ENCODE data around the gene COL4A2.

Gene COL4A2

GRCh38 chr13:110405597-110406450 lies 98.7 kb downstream of the COL4A2 start:
- DNase-seq, result no peak

DNA sequence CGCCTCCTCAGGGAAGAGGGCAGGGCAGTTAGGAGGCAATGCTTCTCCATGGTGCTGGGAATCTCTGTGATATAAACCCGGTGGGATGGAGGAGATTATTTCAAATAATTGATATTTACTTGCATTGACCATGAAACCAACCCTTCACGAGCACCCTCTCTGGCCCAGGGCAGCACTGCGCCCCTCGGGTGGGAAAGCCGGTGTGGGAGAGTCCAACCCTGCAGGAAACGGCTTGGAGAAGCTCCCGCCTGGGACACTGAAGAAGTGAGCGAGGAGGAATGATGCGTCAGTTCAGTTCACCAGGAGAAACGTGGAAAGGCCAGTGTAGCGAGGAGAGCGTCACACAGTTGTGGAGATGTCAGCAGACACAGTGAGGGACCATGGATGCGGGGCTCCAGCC lies 99.9 kb downstream of the COL4A2 start:
- no peak for DNase-seq

DNA sequence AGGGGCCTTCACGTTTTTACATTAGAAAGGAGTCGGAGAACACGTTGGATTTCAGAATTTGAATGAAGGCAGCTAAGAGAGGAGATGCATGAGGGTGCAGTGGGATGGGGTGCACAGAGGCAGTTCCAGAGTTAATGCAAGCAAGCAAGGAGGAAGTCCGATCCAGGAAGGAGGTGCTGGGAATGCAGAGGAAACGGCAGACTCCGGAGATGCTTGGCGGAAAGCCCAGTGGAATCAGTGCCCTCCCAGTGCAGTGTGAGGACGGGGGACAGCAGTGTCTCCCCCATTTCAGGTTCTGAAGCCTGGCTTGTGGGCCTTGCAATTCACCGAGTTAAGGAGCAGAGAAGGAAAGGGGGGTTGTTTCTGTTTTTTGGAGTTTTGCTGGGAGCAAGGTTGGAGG lies 100.4 kb downstream of the COL4A2 start:
- no peak for DNase-seq

- no peak for DNase-seq
Measured at GRCh38 chr13:110408286-110408685, 101.2 kb downstream of the COL4A2 start.

- DNase-seq, result no peak
Measured at GRCh38 chr13:110409581-110409992, 102.5 kb downstream of the COL4A2 start.

DNA sequence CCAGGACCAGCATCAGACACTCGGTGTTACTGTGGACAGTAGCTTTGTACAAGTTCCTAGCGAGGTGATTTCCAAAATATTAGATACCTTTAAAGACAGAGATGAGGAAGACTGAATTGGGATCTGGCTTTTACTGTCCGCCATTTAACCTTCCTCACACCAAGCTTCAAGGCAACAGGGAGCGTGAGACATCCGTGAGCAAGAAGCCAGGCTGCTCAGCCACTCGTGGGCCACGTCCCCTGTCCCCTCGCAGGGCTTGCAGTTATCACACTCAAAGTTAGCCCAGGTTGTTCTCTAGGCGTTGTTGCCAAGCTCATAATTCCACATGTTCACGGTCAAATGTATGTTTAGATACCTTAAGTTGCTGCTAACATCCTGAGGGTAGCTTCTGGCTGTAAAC lies 102.9 kb downstream of the COL4A2 start:
- DNase-seq, result no peak

DNA sequence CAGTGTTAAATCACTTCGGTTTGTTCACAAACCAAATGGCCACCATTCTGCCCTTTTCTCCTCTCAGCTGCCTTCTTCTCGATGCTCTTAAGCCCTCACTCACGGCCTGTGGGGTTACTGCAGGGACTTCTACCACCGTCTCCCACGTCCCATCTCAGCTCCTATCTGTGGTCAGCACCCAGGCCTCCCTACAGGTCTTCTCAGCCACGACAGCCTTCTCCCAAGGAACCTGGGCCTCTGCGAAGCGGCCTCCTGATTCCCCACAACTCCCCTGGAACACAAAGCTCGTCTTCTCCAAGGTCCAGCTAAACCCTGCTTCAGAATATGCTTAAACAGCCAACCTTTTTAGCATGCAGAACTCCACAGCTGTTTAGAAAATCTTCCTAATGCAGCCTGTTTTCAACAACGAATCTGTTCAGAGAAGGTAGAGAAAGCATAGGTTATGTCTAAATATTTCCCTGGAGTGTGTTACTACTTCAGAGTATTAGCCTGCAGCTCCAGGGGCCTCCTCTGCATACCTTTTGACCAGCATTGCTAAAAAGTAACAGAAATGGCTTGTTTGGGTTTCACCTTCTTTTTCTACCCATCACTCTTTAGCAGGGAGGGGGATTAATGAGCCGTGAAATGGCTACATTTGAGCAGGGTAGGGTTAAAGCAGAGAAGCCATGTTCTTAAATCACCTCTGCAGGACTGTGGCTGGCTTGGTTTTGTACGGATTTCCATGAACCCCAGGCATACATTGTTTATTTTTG lies 104.0 kb downstream of the COL4A2 start:
- DNase-seq, result no peak

GRCh38 chr13:110411688-110412059 lies 104.6 kb downstream of the COL4A2 start:
- DNase-seq, result no peak

GRCh38 chr13:110412132-110412914 lies 105.2 kb downstream of the COL4A2 start:
- peak; percentile 54 for DNase-seq

- no peak for DNase-seq
Measured at GRCh38 chr13:110413016-110413675, 106.1 kb downstream of the COL4A2 start.

- DNase-seq, result no peak
Measured at GRCh38 chr13:110413676-110414040, 106.6 kb downstream of the COL4A2 start.

DNA sequence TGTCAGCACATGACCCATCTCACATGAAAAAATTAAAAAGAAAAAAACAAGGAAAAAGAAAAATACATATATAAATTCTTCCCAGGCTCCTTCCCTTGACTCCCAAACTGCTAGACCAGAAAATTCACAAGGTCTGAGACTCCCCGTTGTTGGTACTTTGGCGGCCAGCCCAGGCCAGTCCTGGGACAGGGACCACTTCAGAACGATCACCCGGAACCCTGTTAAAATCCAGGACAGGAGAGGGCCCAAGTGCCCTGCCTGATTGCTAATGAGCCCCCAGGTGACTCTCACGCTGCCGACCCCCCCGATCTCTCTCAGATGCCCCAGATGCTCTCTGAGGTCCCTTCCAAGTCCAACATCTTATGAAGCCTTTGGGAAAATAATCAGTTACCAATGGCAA lies 107.2 kb downstream of the COL4A2 start:
- no peak for DNase-seq

- DNase-seq, result no peak
Measured at GRCh38 chr13:110414931-110415330, 107.8 kb downstream of the COL4A2 start.

DNA sequence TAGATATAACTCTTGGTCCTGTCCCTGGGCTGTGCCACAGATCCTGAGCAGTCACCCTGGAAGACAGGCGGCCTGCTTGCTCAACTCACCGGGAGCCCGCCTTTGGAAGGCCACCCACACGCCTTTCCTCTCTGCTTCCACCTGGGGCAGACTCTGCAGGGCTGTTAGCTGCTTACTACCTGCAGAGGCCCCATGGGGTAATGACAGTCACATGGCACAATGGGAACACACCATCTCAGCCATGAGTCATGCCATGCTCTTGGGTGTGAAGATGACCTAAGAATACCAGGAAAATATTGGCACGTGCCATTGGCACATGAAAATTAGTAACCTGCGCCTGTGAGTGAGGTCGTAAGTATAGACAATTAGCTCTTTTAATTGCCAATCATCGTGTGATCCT lies 108.6 kb downstream of the COL4A2 start:
- DNase-seq, result peak; percentile 48

DNA sequence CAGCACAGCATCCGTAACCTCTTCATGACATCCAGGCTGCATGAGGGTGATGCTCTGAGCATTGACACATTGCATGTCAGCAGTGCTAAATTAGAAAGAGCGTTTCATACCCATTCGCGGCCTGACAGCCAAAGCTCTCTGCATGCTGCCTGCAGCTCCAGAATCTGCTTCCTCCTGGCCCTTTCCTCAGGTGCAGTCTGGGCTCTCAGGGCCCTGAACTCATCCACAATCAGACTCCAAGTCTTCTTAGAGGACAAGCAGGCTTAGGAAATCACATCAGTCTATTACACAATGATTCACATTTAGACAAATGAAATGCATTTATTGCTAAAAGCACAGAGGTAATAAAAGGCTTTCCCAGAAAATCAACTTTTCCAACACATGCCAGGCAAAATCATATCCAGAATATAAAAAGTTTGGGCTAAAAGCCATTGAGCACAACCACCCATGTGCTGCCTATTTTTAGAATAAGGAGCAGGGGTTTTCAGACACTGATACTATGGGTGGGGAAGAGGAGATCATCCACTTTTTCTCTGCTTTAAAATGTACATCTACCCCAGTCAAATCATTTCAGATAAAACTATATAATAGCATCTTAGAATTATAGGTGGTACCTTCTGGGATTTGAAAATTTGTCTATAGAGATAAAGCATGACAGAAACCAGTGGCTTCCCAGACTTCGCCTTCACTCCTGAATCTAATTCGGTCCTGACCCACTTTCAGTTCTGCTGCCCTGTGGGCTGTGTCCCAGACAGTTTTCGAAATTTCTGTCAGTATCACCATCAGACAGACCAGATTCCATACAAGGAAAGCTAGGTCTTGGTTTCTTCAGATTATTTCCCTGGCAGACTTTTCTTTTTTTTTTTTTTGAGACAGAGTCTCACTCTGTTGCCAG lies 109.3 kb downstream of the COL4A2 start:
- no peak for DNase-seq

- DNase-seq, result no peak
Measured at GRCh38 chr13:110418944-110419343, 111.9 kb downstream of the COL4A2 start.

DNA sequence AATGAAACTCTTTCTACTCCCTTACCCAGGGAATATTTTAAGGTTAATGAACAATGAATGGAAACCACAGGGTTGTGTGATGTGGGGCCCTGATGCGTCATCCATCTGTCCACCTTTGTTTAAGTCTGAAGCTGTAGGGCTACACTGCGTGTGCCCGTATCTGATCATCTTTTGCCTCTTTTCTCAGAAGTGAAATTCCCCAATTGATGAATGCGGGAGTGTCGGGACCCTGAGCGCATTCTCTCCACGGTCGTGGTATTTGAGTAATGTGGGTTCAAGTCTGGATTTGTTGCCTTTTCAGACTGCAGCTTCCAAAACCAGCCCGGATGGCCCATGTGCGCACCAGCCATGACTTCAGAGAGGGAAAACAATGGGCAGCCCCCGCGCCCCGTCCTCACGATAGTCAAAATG lies 112.3 kb downstream of the COL4A2 start:
- no peak for DNase-seq

GRCh38 chr13:110419946-110420345 lies 112.9 kb downstream of the COL4A2 start:
- no peak for DNase-seq

DNA sequence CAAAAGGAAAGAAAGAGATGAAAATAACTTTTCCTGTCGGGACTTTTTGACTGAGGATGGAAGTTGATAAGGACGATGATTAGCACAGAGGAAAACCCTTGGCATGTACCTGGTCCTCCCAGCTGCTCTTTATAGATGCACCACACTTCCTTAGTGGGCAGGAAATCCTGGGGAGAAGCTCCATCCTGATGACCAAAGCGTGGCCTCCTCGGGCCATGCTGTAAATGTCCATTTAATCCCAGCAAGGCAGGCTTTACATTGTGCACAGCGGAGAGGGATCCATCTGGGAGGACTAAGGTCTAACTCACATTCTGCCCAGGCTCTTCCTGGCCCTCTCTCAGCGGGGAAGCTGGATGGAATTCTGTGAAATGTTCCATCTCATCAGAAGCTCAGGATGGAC lies 113.5 kb downstream of the COL4A2 start:
- no peak for DNase-seq

DNA sequence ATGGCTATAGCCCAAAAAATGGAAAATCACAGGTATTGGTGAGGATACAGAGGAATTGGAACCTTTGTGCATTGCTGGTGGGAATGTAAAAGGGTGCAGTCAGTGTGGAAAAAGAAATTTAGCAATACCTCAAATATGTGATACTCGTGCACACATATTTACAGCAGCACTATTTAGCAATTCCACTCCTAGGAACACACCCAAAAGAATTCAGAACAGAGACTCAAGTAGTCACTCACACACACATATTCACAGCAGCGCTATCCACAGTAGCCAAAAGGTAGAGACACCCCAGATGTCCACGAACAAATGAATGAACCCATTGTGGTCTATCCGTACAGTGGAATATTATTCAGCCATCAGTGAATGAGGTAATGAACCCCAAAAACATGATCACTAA lies 114.0 kb downstream of the COL4A2 start:
- no peak for DNase-seq

DNA sequence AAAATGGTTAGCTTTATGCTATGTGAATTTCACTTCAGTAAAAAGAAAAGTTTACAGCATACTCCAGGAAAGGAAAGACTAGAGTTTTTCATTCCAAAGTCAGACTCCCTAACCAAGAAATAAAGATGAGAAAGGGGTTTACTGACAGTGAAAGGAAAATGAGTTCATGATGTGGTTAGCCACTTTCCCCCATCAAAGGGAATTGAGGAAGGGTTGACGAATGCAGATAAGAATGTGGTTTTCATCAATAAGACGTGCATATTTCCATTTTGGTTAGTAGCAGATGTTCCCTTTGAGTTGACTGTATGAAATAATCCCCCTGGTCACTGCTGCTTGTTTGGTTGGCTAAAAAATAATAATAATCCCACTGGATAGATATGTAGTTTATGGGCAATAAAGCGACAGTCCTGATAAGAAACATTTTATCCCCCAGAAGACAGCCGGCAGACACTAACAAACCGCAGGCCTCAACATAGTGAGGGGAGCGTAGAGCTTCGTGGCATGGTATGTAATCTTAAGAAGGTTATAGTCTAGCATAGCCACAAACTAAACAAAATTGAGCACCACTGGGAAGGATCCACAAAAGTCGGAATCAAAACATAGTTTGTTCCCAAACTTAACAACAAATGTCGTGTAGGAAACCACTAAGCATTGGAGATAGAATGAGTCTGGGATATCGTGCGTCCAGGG lies 114.8 kb downstream of the COL4A2 start:
- no peak for DNase-seq
